ENCODE data around the gene KIF25. TPM values are rescaled to one million over a fixed set of nuclear protein-coding genes. Genes with fewer than 3 reads are reported as not detected.

The KIF25 gene
- total RNA-seq, 3 donors from 2014 or later, result 0.66 TPM; not detected in 2

DNA sequence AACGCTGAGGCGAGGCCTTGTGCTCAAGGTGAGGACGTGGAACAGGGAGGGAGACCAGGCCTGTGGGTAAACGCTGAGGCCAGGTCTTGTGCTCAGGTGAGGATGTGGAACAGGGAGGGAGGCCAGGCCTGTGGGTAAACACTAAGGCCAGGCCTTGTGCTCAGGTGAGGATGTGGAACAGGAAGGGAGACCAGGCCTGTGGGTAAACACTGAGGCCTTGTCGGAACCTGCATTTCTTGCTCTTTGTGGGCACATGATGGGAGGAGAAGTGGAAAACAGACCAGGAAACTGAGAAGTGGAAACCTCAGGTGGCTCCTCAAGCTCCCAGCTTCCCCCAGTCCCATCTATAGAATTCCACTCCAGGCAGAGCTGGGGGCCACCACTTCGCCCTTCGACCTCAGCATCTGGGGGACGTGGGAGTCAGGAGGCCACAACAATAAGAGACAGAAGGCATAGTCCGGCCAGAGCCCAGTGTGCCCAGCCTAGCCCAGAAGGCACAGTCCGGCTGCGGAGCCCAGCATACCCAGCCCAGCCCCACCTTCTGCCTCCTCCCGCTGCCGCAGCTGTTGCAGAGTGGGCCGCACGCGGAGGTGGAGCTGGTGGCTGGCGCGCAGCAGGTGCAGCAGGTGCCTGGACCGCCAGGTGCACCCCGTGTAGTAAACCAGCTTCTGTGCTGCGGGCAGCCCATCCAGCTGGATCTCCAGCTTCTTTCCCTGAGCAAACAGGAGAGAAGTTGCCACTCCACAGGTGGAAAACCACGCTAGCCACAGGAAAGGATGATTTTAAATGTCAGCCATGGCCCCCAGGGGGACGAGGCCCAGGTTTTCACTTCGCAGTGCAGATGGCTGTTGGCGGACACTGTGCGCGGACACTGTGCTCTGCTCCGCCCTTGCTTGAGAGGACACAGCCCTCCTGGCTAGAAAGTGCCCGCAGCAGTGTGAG is 64.1 kb downstream of the KIF25 start:
- Histone ChIP-seq H3K36me3 (no peaks in the 10 kb centered on the region), H3K9me3 (no peaks in the 10 kb centered on the region), H3K27ac (no peak overlapping the region), H3K4me3 (no peak overlapping the region), H3K4me1 (no peaks in the 10 kb centered on the region), H3K27me3 (no peaks in the 10 kb centered on the region)
- intact Hi-C loops (cut with DNase I; ENCODE audit: low total_unique reads), result no loop called here
- DNase-seq (ENCODE audit: low spot score in 2 of 2), result no peak
- TF ChIP-seq POLR2AphosphoS5 (IDR thresholded peaks at IDR 0.05), result no peak
- no peak for TF ChIP-seq POLR2A (IDR thresholded peaks at IDR 0.05)
- TF ChIP-seq, protein P1, sequence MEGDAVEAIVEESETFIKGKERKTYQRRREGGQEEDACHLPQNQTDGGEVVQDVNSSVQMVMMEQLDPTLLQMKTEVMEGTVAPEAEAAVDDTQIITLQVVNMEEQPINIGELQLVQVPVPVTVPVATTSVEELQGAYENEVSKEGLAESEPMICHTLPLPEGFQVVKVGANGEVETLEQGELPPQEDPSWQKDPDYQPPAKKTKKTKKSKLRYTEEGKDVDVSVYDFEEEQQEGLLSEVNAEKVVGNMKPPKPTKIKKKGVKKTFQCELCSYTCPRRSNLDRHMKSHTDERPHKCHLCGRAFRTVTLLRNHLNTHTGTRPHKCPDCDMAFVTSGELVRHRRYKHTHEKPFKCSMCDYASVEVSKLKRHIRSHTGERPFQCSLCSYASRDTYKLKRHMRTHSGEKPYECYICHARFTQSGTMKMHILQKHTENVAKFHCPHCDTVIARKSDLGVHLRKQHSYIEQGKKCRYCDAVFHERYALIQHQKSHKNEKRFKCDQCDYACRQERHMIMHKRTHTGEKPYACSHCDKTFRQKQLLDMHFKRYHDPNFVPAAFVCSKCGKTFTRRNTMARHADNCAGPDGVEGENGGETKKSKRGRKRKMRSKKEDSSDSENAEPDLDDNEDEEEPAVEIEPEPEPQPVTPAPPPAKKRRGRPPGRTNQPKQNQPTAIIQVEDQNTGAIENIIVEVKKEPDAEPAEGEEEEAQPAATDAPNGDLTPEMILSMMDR (IDR thresholded peaks at IDR 0.05), result no peak

DNA sequence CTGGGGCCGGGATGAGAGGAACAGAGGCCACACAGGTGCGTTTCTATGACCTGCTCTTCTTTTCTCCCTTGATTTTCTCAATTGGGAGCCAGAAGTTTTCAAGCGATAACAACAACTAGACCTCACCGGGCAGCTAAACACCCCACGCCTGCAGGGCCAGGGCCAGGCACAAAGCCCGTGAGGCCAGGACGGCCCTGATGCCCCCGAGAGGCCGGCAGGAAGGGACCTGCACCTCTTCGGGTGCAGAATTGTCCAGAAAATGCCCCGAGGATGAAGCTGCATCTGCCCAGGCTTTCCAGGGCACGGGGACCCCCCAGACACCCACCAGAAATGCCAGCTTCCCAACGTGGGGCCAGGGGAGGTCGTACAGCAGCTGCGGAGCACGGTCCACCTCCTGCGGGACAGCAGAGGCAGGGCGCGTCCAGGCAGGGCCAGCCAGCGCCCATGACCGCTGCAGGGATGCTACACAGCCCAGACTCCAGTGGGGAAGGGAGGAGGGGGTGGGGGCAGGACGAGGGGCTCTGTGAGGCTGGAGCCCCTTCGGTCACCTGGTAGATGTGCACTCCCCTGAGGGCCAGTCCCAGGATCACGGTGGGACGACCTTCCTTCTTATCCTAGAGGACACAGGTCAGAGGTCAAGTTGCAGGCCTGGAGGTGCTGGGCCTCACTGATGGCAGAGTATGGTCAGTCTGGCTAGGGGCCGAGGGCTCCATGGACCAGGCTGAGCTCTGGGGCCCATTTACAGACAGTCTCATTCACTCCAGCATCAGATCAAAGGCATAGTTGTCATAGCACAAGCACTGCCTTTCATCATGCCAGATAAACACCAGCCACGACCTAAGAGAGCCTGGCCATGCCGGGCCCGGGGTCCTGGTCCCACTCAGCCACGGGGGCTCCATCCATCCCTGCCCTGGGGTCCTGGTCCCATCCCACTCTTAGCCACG is 65.1 kb downstream of the KIF25 start:
- intact Hi-C loops (cut with DNase I; ENCODE audit: low total_unique reads), result no loop called here
- H3K9me3 ChIP-seq, result no peaks in the 10 kb centered on the region
- H3K4me3 ChIP-seq, result no peak overlapping the region
- no peaks in the 10 kb centered on the region for H3K27me3 ChIP-seq
- H3K4me1 ChIP-seq, result no peaks in the 10 kb centered on the region
- H3K27ac ChIP-seq, result no peak overlapping the region
- no peak for DNase-seq (ENCODE audit: low spot score in 2 of 2)
- TF ChIP-seq, protein P1 (IDR thresholded peaks at IDR 0.05), result no peak
- no peak for TF ChIP-seq POLR2A (IDR thresholded peaks at IDR 0.05)
- TF ChIP-seq POLR2AphosphoS5 (IDR thresholded peaks at IDR 0.05), result no peak
- no peaks in the 10 kb centered on the region for H3K36me3 ChIP-seq

DNA sequence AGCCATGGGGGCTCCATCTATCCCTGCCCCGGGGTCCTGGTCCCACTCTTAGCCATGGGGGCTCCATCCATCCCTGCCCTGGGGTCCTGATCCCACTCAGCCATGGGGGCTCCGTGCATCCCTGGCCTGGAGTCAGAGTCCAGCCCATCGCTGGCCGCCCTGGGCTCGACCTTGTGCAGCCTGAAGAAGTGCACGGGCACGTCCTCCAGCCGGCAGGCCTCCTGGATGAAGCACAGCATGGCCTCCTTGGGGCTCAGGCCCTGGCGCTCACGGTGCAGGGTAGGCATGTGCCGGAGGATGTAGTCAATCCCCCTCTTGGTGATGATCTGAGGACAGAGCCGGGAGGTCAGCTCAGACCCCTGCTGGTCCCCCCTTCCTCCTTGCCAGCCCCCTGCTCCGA is 66.0 kb downstream of the KIF25 start:
- no peak overlapping the region for H3K4me3 ChIP-seq
- H3K9me3 ChIP-seq, result no peaks in the 10 kb centered on the region
- no peaks in the 10 kb centered on the region for H3K36me3 ChIP-seq
- H3K27me3 ChIP-seq, result no peaks in the 10 kb centered on the region
- DNase-seq (ENCODE audit: low spot score in 2 of 2), result no peak
- intact Hi-C loops (cut with DNase I; ENCODE audit: low total_unique reads), result no loop called here
- H3K4me1 ChIP-seq, result no peaks in the 10 kb centered on the region
- TF ChIP-seq POLR2A (IDR thresholded peaks at IDR 0.05) (no peak), POLR2AphosphoS5 (IDR thresholded peaks at IDR 0.05) (no peak)
- TF ChIP-seq, protein P1 (IDR thresholded peaks at IDR 0.05), result no peak
- no peak overlapping the region for H3K27ac ChIP-seq

DNA sequence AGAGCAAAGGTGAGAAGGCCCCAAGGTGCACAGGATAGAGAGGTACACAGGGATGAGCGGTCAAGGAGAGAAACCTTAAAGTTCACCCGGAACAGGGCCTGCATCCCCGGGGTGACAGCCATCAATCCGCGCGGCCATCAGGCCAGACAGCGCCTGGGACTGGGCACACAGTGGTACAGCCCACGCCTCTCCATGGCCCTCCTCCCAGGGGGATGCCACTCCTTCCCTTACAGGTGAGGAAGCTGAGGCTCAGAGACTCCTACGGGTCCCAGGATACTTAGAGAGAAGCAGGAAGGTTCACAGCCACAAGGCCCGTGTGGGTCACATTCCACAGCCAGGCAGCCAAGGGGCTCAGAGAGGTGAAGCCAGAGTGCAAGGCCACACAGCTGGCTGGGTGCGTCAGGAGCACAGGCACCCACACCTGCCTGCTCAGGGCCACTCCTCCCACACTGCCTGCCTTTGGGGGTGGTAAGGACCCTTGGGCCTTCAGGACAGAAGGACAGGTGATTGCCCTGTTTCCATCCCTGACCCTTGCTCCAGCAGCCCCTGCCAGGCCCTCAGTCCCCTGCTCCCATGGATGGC is 66.8 kb downstream of the KIF25 start:
- Histone ChIP-seq H3K4me3 (no peak overlapping the region), H3K36me3 (no peaks in the 10 kb centered on the region), H3K4me1 (no peaks in the 10 kb centered on the region), H3K27me3 (no peaks in the 10 kb centered on the region), H3K9me3 (no peaks in the 10 kb centered on the region), H3K27ac (no peak overlapping the region)
- no peak for TF ChIP-seq POLR2A (IDR thresholded peaks at IDR 0.05)
- TF ChIP-seq, protein P1 (IDR thresholded peaks at IDR 0.05), result no peak
- TF ChIP-seq POLR2AphosphoS5 (IDR thresholded peaks at IDR 0.05), result no peak
- intact Hi-C loops (cut with DNase I; ENCODE audit: low total_unique reads), result no loop called here
- no peak for DNase-seq (ENCODE audit: low spot score in 2 of 2)

Measured in breast epithelium (tissue), 4 donors.